GM21381 (cell line): ENCODE data around the gene C1orf198.
"Not testable (repeated sequence)": the region's sequence is repeated elsewhere in the genome, so short reads cannot be mapped to it uniquely, and the experiment has no call there.

Source experiments
- ATAC-seq: cut with Tn5 transposase; IDR thresholded peaks from one replicate; pipeline ENCODE4 v1.9.1; 2021; ENCODE audit warnings: mild to moderate bottlenecking, moderate library complexity; ENCODE audit not compliant: unreplicated experiment

Gene C1orf198

DNA sequence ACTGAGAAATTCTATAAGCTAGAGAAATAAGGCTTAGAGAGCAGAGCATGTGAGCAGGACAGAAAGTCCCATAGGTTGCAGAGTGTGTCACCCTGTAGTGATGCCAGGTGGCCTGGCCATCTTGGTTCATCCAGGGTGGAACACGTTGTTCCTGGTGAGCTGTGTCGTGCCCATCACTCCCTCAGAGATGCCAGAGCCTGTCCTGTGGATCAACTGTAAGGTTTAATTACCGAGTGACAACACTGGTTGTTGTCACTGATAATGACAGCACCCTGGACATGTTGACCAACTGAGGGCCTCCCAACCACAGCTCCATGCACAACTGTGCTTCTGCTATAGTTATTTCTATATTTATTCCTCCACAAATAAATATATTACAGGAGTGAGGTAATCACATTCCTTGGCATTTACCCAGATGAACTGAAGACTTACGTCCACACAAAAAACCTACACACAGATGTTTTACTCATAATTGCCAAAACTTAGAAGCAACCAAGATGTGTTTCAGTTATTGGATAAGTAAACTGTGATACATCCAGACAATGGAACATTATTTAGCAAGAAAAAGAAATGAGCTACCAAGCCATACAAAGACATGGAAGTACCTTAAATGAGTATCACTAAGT lies 6.2 kb downstream of the C1orf198 start:
- no peak for ATAC-seq

DNA sequence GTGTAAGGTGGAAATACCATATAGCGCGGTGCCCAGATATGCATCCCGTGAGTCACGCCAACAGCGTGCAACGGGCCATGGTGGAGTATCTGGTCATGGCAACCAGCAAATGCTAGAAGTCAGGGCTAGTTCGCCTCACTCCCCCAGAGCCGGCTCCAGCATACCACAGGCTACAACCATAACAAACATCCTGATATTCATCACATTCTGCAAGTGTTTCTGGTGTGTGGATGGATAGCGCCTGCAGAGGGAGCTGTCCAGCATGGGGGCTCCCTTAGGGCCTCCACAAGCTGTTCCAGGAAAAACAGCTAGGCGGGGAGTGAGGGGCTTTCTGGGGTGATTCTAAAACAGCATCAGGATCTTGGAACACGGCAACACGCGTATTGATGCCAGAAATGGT lies 6.8 kb downstream of the C1orf198 start:
- no peak for ATAC-seq

DNA sequence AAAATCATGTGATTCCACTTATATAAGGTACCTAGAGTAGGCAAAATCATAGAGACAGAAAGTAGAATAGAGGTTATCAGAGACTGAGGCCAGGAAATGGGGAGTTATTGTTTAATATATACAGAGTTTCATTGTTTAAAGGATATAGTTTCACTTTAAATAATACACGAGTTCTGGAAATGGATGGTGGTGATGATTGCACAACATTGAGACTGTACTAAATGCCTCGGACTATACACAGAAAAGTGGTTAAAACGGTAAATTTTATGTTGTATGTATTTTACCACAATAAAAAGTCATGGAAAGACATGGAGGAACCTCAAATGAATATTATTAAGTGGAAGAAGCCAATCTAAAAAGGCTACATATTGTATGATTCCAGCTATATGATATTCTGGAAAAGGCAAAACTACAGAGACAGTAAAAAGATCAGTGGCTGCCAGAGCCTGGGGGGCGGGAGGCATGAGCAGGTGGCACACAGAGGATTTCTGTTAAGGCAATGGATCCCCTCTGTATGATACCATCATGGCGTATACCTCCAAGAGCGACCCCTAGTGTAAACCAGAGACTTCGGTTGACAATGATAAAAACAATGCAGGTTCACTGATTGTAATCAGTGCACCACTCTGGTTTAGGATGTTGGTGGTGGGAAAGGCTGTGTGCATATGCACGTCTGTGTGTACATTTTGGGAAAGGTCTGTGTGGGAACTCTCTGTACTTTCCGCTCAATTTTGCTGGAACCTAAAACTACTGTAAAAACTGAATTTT lies 7.5 kb downstream of the C1orf198 start:
- ATAC-seq = no peak

DNA sequence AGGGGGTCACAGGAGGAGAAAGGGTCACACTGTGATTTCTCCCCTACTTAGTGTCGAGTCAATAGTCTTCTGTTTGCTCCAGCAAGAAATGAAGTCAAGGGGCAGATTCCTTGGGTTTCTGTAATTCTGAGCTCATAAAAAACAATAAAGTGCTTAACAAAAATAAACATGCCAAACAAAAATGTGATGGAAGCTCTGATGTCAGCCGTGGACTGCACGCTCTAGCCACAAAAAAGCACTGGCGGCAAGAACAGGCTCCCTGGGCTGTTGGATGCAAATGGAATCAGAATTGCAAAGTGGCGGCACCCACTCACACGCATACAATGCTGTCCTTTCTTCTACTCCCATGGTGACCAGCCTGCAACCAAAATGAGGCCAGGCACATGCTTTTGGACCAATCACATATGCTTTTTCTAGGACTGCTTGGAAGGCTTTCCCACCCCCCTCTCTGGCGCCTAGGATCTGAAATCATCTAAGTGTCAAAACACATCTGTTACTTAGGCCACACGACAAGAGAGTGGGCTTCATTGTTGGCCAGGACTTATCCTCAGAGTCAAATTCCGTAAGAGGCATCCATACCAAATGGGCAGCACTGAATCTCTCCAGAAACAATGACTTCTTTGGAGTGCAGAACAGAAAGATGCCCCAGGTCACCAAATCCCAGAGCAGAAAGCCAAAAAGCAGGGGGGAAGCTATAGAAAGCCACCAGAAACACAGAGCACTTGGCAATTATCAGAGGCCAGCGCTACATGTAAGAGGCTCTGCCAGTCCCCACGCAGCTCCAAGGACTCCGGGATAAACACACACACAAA lies 9.2 kb downstream of the C1orf198 start:
- no peak for ATAC-seq

DNA sequence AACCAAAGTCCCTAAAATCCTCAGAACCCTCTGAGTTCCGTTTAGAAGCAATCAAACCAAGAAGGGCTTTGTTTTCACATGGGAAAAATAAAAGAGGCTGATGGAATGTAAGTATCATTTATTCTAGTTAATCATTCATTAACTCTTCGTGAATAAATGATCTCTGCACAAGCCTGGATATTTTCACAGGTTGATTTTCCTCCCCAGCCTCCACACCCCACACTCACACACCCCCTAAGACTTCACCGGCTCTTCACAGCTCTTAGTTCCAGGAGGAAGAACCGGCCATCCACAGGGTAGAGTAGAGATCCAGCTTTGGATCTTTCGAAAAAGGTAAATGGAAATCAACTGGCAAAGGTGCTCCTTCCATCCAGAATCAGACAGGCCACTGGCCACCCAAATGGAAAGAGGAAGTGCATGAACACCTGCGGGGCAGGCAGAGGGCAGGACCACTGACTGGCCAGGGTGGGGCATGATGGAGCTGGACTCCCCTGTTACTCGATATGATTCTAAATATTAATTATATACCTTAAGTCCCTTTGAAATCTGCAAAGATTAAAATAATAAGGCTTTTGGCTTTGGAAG lies 10.0 kb downstream of the C1orf198 start:
- ATAC-seq = no peak

DNA sequence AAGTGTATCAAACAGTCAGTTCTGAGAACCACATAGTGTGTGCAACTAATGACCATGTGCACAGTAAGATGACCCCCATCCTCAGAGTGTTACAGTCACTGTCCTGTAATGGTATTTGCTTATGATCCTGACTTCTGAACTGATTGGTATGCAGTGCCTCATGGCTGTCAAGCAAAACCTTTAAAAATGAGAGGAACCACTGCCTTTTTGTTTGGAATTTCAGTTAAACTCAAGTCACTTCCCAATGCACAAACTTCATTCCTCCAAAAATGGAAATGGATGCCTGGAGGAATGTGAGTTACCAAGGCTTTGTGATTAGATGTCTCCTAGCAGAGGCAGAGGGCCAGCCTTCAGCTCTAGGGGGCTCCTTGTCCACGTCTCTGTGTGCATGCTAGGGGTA lies 10.5 kb downstream of the C1orf198 start:
- no peak for ATAC-seq

DNA sequence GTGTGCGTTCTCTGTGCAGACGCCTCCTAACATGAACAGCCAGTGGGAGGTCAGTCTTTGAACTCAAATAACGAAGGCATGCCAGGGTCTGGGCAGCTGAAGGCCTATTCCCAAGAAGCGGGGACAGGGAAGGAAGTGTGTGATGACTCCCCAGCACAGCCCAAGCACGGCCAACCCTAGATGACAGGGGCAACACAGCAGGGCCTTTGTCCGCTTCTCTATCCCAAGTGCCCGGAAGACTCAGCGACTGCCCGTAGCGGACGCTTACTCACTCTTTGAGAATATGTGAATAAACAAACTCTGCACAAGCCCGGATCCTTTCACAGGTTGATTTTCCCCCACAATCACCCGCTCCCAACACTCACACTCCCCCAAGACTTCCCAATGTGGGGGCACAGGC lies 11.2 kb downstream of the C1orf198 start:
- ATAC-seq = no peak

DNA sequence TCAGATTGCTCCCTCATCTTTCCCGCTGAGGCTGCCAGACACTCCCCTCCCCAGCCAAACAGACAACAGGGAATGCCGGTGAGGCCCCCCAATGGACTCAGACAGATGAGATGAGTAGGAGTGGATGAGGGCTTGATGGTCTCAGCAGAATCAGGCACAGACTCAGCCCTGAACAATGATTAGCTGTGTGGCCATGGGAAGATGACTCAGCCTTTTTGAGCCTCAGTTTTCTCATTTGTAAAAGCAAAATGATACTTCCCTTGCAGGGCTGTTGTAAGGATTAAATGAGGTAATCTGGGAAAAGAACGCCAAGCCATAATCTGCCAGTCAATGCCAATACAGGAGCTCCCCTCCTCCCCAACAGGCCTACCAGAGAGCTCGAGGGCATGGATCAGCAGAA lies 12.4 kb downstream of the C1orf198 start:
- ATAC-seq = no peak

DNA sequence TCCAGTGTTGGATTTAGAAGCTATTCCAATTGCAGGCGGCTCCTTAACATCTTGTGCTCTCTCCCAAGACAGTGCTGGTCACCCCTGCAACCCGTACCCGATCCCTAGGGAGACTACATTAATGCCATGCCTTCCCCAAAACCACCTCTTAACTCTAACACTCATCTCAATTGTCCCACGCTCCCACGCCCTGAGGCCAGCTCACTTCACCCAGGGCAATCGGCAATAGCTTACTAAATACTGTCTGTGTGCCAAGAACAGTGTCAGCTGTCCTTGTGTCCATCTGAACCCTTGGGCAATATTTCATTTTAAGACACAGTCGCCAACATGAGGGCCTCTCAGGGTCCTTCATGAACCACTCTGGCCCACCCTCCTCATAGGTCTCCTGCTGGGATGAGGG lies 13.9 kb downstream of the C1orf198 start:
- no peak for ATAC-seq

DNA sequence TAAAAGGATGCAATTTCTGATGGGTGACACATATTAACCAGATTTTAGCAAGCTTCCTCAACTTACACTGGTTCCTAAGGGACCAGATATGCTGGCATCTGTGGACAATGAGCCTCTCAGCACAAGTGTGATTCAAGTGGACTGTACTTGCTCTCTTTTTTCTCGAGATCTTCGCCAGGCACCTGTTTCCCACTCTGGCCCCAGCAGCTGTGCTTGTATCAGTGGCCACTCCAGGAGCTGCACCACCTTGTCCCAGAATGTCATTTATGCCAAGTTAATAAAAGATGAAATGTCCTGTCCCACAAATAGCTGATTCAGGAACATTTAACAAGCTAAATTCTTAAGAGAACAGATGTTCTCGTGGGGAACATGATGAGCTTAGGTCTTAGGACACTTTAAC lies 14.6 kb downstream of the C1orf198 start:
- ATAC-seq = no peak

DNA sequence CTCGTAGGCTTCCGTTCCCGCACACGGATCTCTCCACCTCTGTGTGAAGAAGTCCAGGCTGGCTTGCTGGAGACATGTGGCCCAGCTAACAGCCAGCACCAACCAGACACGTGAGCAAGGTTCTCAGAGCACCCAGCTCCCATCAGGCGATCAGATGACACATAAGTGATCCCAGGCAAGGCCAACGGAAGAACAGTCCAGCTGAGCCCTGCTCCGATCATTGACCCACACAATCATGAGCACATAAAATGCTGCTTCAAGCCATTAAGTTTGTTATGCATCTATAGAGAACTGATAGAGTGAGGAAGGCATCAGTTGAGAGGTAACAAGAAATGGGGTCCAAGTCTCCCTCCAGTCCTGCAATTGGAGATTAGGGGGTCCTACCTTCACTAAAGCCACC lies 15.4 kb downstream of the C1orf198 start:
- ATAC-seq = no peak

DNA sequence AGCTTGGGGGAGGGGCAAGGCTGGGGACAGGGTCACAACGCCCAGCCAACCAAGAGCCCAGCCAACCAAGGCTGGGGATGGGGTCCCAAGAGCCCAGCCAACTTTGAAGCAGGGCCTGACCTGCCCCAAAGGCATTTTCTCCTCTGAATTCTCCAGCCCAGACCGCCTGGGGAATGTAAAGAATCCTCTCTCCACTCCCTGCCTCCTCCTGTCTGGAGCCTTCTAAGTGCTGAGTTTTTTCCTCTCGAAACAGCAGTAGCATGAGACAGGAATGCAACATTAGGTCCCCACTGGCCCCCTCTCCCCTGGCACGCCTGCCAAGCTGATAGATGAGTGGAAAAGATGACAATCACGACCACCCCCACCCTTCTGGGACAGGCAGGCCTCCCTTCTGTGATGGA lies 17.0 kb downstream of the C1orf198 start:
- no peak for ATAC-seq

DNA sequence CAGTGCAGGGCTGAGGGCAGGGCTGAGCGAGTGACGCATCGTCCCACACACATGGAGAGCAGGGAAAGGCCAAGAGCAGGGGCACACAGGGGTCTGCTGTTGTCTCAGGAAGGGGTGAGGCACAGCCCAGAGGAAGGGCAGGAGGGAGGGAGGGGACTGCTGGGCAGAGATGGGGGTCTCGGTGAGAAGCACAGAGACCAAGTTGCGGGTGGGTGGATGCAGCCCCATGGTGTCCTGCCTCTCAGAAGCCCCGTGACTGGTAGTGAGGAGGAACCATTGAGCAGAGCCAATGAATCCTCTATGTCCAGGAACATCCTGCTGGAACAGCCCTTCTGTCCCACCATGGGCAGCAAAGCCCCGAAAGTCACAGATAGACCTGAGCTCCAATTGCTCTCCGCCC lies 17.8 kb downstream of the C1orf198 start:
- ATAC-seq = no peak

DNA sequence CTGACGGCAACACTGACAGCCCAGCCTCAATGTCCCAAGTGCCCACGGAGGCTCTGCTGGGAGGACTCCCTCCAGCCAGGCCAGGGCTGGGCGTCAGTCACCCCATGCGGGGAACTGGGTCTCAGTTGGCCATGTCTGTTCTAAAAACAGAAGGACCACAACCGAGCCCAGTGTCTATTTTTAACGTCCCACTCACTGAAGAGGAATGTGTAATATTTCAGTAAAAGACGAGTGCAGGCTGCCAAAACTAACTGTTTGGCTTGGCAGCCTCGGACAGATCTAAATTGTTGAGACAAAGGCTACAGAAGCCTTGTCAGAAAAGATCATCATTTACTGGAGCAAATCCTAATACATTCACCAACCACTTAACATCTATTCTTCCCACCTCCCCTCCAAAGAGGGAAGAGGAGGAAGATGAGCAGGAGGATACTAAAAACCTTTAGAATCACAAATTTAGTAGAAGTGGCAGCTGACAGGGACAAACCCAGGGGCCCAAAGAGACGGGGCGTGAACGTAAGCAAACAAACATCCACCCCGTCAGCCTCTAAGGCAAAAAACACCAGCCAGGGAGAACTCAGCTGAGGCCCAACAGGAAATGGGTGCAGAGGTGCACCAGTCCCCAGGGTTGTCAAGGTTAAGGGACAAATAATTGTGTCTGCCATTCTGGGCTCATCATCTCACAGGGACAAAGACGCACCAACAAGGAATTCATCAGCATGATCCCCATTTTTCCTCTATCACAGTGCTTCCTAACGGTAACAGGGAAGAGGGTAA lies 18.7 kb downstream of the C1orf198 start:
- ATAC-seq = no peak

DNA sequence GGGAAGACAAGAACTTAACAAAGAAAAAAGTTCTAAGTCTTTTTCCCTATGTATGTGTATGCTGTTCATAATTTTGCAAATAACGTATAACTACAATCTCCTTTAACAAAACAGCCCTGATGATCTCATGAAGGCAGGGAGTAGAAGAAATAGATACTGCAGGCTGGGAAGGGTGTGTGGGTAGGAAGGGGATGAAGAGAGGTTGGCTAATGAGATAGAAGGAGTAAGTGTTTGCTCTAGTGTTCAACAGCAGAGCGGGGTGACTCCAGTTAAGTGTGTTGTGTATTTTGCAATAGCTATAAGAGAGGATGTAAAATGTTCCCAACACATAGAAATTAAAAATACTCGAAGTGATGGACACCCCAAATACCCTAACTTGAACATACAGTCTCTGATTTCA lies 20.1 kb downstream of the C1orf198 start:
- ATAC-seq = no peak

DNA sequence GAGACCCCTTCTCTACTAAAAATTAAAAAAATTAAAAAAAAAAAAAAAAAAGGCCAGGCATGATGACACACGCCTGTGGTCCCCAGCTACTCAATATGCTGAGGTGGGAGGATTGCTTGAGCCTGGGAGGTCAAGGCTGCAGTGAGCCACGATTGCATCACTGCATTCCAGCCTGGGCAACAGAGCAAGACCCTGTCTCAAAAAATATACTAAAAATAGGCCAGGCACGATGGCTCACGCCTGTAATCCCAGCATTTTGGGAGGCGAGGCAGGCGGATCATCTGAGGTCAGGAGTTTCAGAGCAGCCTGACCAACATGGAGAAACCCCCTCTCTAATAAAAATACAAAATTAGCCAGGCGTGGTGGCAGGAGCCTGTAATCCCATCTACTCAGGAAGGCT lies 23.1 kb downstream of the C1orf198 start:
- not testable (repeated sequence) for ATAC-seq

DNA sequence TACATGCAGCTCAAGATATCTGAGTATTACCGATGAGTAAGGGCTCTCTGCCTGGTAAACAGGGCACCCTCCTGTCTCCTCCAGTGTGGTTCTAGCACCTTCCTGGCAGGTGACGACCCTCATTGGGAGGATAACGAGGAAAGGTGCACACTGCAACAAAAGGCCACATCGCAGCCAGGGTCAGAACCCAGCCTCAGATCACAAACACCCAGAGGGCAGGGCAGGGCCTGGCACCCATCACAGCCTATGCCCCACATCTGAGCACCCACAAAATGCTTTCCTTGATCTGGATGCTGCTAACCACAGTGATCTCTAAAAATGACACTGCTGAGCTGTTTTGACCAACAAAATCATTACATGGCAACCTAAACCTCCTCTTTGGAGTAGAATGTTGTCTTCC lies 23.8 kb downstream of the C1orf198 start:
- no peak for ATAC-seq

DNA sequence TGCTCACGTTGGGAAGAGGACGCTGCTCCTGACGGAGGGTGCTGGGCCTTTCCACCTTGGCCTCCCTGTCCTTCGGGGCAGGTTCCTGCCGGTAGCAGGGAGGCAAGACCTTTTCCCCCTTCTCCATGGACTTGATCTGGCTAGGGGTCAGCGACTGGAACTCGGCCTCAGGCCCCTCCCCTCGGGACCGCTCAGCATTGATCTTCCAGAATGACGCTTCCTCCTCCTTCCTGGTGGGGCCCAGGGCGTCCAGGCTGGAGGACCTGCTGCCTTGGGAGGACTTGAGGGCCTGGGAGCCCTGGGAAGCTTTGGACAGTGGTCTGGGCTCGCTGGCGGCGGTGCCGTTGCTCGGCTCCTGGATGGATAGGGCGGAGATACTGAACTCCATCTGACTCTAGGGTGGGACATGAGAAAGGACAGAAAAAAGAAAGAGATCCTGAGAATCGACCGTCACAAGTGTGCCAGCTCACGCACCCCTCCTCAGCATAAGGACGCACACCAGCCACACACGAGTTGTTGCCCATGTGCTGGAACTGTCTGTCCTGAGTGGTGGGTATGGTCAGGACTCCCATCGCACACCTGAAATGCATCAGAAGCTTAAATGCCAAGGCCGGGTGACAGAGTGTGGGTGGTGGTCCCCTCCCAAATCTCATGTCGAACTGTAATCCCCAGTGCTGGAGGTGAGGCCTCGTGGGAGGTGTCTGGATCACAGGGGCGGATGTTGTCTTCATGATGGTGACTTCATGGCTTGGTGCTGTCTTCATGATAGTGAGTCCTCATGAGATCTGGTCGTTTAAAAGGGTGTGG lies 24.6 kb downstream of the C1orf198 start:
- no peak for ATAC-seq

DNA sequence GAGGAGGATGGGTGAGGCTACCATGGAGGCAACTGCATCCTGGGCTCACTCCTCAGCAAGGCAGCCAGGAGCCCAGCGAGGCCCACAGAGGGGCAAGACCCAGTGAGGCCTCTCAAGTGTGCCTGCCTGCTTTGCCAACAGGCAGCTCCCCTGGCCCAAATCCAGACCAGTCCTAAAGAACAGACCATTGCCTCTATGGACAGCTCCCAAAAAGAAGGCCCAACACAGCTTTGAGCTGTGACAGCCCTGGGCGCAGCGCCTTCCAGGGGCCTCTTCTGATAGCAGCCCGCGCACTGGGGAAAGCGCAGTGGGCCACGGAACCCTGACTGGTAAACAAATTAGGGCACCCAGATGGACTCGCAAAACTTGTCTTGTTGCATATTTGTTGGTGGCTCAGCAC lies 25.5 kb downstream of the C1orf198 start:
- no peak for ATAC-seq

DNA sequence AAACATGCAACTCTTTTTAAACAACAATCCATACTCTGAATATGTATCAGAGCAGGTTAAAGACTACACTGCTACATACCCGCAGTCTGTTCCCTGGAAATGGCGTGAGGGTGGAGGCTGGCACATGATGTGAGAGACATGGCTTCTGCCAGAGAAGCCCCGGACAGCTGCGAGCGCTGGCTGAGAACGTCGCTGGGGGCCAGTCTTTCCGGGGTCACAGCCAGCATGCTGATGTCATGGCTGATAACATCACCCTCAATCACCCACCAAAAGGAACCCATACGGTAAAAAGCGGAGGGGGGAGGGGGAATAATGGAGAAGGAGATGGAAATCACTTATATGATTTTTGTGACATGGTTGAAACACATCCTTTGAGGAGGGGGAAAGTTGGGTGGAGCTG lies 29.1 kb downstream of the C1orf198 start:
- ATAC-seq = no peak
